HEK293T (cell line): ENCODE measurements around the gene CRADD.

Experiments used
- ARNT ChIP-seq: fragments of 450-650 bp; IDR thresholded peaks from 2 replicates; pipeline ENCODE4 v1.6.1; 2017; ENCODE audit warnings: mild to moderate bottlenecking
- PKNOX1 ChIP-seq: fragments of 450-650 bp; IDR thresholded peaks from 2 replicates; pipeline ENCODE4 v1.6.1; 2016

GRCh38 chr12:93783832-93784231 lies 106.7 kb downstream of the CRADD start:
- TF ChIP-seq PKNOX1 (no peak), ARNT (no peak)
